ENCODE measurements around the gene GBA3. TPM values are rescaled to one million over a fixed set of nuclear protein-coding genes. Genes with fewer than 3 reads are reported as not detected.

The GBA3 gene
- total RNA-seq, 1 donor from 2014 or later: not detected

GRCh38 chr4:22653752-22654151, 39.0 kb upstream of the GBA3 start:
- no peak for DNase-seq (ENCODE audit: extremely low spot score, unreplicated experiment)
- no peaks in the 10 kb centered on the region for H3K9me3 Mint-ChIP-seq (ENCODE audit: unreplicated experiment)
- H3K4me3 Mint-ChIP-seq (ENCODE audit: unreplicated experiment): no peak overlapping the region
- peaks cover 12% of the 10 kb centered on the region for H3K27me3 Mint-ChIP-seq (ENCODE audit: unreplicated experiment)
- TF ChIP-seq CTCF (IDR thresholded peaks at IDR 0.05): no peak
- H3K27ac Mint-ChIP-seq (ENCODE audit: unreplicated experiment): no peak overlapping the region
- H3K4me1 Mint-ChIP-seq (ENCODE audit: unreplicated experiment): no peaks in the 10 kb centered on the region
- no peaks in the 10 kb centered on the region for H3K36me3 Mint-ChIP-seq (ENCODE audit: unreplicated experiment)

GRCh38 chr4:22661443-22661842, 31.3 kb upstream of the GBA3 start:
- Mint-ChIP-seq H3K9me3 (ENCODE audit: unreplicated experiment) (no peaks in the 10 kb centered on the region), H3K4me3 (ENCODE audit: unreplicated experiment) (no peak overlapping the region), H3K4me1 (ENCODE audit: unreplicated experiment) (peaks cover 2% of the 10 kb centered on the region), H3K27ac (ENCODE audit: unreplicated experiment) (no peak overlapping the region), H3K36me3 (ENCODE audit: unreplicated experiment) (no peaks in the 10 kb centered on the region), H3K27me3 (ENCODE audit: unreplicated experiment) (peaks cover 6% of the 10 kb centered on the region)
- DNase-seq (ENCODE audit: extremely low spot score, unreplicated experiment): no peak
- TF ChIP-seq CTCF (IDR thresholded peaks at IDR 0.05): no peak

GRCh38 chr4:22667332-22667940, 25.3 kb upstream of the GBA3 start:
- DNase-seq (ENCODE audit: extremely low spot score, unreplicated experiment): no peak
- Mint-ChIP-seq H3K36me3 (ENCODE audit: unreplicated experiment) (no peaks in the 10 kb centered on the region), H3K27ac (ENCODE audit: unreplicated experiment) (peak overlapping the region; percentile 78), H3K27me3 (ENCODE audit: unreplicated experiment) (no peaks in the 10 kb centered on the region), H3K4me3 (ENCODE audit: unreplicated experiment) (no peak overlapping the region), H3K9me3 (ENCODE audit: unreplicated experiment) (no peaks in the 10 kb centered on the region), H3K4me1 (ENCODE audit: unreplicated experiment) (peaks cover 48% of the 10 kb centered on the region)
- TF ChIP-seq CTCF (IDR thresholded peaks at IDR 0.05): no peak

GRCh38 chr4:22668301-22668700, 24.4 kb upstream of the GBA3 start:
- H3K27ac Mint-ChIP-seq (ENCODE audit: unreplicated experiment): peak overlapping the region; percentile 78
- TF ChIP-seq CTCF (IDR thresholded peaks at IDR 0.05): no peak
- peaks cover 48% of the 10 kb centered on the region for H3K4me1 Mint-ChIP-seq (ENCODE audit: unreplicated experiment)
- peak overlapping the region; percentile 50 for H3K4me3 Mint-ChIP-seq (ENCODE audit: unreplicated experiment)
- H3K36me3 Mint-ChIP-seq (ENCODE audit: unreplicated experiment): no peaks in the 10 kb centered on the region
- no peak for DNase-seq (ENCODE audit: extremely low spot score, unreplicated experiment)
- H3K9me3 Mint-ChIP-seq (ENCODE audit: unreplicated experiment): no peaks in the 10 kb centered on the region
- peaks cover 2% of the 10 kb centered on the region for H3K27me3 Mint-ChIP-seq (ENCODE audit: unreplicated experiment)

- Mint-ChIP-seq H3K27ac (ENCODE audit: unreplicated experiment) (peak overlapping the region; percentile 78), H3K36me3 (ENCODE audit: unreplicated experiment) (no peaks in the 10 kb centered on the region), H3K9me3 (ENCODE audit: unreplicated experiment) (no peaks in the 10 kb centered on the region), H3K4me3 (ENCODE audit: unreplicated experiment) (peak overlapping the region; percentile 50), H3K4me1 (ENCODE audit: unreplicated experiment) (peaks cover 48% of the 10 kb centered on the region), H3K27me3 (ENCODE audit: unreplicated experiment) (peaks cover 2% of the 10 kb centered on the region)
- TF ChIP-seq CTCF (IDR thresholded peaks at IDR 0.05): no peak
- no peak for DNase-seq (ENCODE audit: extremely low spot score, unreplicated experiment)
Measured at GRCh38 chr4:22668702-22669101, 24.0 kb upstream of the GBA3 start.

Data from osteocyte (in vitro differentiated cells).